ENCODE results near the gene C19orf73.
"Not testable (repeated sequence)": the region's sequence is repeated elsewhere in the genome, so short reads cannot be mapped to it uniquely, and the experiment has no call there.

- TF ChIP-seq CTCF, POLR2A (IDR thresholded peaks at IDR 0.05): not testable (repeated sequence)
Measured at GRCh38 chr19:49146408-49146770, 27.4 kb upstream of the C19orf73 start.

Data from lower leg skin (tissue), 3 donors.